GM12873 (cell line): ENCODE results near the gene SNAPC1.

Source experiments
- CTCF ChIP-seq: IDR thresholded peaks from 2 replicates; pipeline ENCODE4 v1.5.1; 2012; ENCODE audit warnings: low read depth, mild to moderate bottlenecking, moderate library complexity, low read length, control low read depth; ENCODE audit not compliant: insufficient read depth; ENCODE audit errors: missing control alignments

Gene SNAPC1

DNA sequence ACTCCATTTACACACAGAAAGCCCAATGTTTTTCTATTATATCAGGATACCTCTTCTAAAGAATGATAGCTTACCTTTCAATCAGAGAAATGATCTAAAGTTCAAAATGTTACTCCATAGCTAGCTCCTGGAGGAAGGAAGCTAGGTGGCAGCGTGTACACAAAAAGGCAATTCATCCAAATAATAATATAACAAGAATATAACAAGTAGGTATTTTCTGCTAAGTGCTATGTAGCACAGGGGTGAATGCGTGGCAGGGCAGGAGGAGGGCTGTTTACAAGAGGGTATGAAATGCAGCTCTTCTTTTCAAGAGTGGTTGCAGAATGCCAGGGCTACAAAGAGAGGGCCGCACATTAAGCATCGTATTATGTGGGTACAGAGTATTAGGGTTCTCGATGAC is 663 bp upstream of the SNAPC1 start:
- TF ChIP-seq CTCF: no peak

- TF ChIP-seq CTCF: no peak
Observed at GRCh38 chr14:61764342-61765122, 2.3 kb downstream of the SNAPC1 start.

DNA sequence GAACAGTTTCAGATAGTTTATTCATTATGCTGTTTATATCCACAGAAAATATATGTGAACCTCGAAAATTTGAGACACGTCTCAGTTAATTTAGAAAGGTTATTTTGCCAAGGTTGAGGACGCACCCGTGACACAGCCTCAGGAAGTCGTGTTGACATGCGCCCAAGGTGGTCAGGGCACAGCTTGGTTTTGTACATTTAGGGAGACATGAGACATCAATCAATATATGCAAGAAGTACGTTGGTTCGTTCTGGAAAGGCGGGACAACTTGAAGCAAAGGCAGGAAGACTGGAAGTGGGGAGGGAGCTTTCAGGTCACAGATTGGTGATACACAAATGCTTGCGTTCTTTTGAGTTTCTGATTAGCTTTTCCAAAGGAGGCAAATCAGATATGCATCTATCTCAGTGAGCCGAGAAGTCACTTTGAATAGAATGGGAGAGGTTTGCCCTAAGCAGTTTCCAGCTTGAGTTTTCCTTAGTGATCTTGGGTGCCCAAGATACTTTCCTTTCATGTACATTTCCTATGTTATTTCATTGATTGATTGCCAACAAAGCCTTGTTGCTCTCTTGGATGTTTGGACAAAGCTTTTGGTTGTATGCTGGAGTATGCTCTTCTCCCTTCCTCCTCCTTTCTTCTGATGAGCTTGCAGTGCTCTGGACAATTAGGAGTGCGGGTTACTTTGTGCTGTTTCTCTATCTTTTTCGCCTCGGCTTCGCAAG is 3.2 kb downstream of the SNAPC1 start:
- no peak for TF ChIP-seq CTCF

DNA sequence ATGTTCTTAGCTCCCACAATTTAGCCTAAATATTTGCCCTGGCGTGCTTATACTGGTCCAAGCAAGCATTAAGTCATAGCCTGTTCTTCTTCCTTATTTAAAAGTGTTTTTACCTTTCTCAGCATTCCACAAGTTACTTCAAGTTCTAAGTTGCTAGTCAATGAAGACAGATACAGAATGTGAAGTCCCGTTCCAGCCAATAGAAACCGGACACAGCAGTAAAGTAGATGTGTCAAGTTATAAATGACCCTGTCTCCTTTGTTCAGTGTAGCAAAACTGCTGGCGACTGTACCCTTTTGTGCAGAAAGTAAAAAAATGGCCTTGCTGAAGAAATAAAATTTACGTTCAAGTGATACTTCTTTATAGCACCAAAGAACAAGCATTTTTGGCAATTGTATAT is 3.9 kb downstream of the SNAPC1 start:
- TF ChIP-seq CTCF: no peak

DNA sequence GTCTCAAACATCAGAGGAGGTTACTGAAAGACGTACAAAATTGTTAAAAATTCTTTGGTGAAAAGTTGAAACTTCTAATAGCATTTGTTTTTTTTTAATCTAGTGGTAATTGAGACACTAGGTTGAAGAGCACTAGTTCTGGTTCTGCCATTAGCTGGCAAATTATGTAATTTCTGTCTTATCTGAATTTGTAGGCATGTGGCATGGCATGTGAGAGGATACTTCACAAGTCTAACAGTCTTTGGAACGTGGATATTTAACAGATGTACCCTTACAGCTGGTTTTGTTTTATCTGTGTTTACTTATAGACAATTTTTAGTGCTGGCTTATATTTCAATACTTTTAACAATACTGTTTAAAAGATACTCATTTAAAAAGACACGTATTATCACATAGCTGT is 6.0 kb downstream of the SNAPC1 start:
- no peak for TF ChIP-seq CTCF

DNA sequence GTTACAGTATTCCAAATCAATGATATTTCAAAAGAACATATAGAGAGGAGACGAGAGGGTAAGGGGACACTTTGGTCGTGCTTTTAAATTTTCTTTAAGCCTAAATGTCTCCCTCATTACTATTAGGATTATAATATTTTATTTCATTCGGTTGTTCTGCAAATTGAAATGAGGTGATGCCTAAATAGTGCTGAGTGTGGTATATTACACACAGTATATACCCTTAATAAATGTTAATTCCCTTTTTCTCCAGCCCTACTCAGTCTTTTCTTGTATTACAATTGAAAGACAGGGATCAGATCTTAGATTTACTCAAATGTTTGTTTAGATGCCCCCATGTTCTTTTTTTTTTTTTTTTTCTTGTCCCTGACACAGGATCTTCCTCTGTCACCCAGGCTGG is 7.7 kb downstream of the SNAPC1 start:
- TF ChIP-seq CTCF: no peak

DNA sequence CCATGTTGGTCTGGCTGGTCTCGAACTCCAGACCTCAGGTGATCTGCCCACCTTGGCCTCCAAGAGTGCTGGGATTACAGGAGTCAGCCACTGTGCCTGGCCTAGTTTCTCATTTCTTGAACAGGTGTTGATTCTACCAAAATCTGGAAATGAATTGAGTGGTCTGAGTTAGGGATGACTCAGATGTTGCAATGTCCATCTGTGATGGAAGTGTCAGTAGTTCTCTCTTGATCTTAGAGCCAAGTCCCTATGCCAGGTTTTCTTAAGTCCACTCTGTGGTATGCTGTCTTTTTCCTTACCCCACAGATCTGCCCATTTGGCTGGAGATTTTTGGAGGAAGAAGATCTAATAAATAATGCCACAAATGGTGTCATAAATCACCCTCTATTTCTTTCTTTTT is 12.6 kb downstream of the SNAPC1 start:
- TF ChIP-seq CTCF: no peak
